ENCODE results near the gene SFXN5. TPM values are rescaled to one million over a fixed set of nuclear protein-coding genes. Genes with fewer than 3 reads are reported as not detected.

Gene SFXN5
- polyA plus RNA-seq, 3 donors = 5.9 to 28.6 (median 9.5) TPM

- no peak overlapping the region for H3K27ac ChIP-seq (ENCODE audit: low read depth in 1 of 2, low read length in 2 of 2)
- H4K20me1 ChIP-seq (ENCODE audit: insufficient read depth, low read length) = no peaks in the 10 kb centered on the region
- TF ChIP-seq CTCF (IDR thresholded peaks at IDR 0.05) = no peak
- peaks cover 46 to 86% of the 10 kb centered on the region in 2 donors for H3K36me3 ChIP-seq (replicated peaks in 1 of 2; ENCODE audit: control insufficient read depth in 1 of 2, insufficient read depth in 2 of 2, low read length in 2 of 2)
- H3K79me2 ChIP-seq (ENCODE audit: insufficient read depth, low read length) = no peaks in the 10 kb centered on the region
- peaks cover 3% of the 10 kb centered on the region for H3K4me1 Mint-ChIP-seq
- no peak overlapping the region for H2AFZ ChIP-seq (ENCODE audit: insufficient read depth, low read depth, low read length, poor library complexity, severe bottlenecking)
- peaks cover 0 to 1% (median 0%) of the 10 kb centered on the region in 7 donors for H3K9me3 Mint-ChIP-seq
- no peak overlapping the region for H3K9ac ChIP-seq (ENCODE audit: insufficient read depth, low read length, poor library complexity, severe bottlenecking)
- H3K4me1 ChIP-seq (ENCODE audit: control insufficient read depth in 1 of 2, insufficient read depth in 2 of 2, low read length in 2 of 2) = no peaks in the 10 kb centered on the region
- H3K4me3 ChIP-seq (replicated peaks in 1 of 3; ENCODE audit: low read depth in 2 of 3, low read length in 3 of 3) = no peak overlapping the region
- 93% methylated on average over 8 of the region's 14 CpGs for WGBS (ENCODE audit: insufficient coverage)
- H3K36me3 Mint-ChIP-seq = peaks cover 61 to 63% of the 10 kb centered on the region in 2 donors
- peaks cover 0 to 3% (median 0%) of the 10 kb centered on the region in 3 donors for H3K27me3 Mint-ChIP-seq (ENCODE audit: low read depth in 3 of 3)
- no peaks in the 10 kb centered on the region for H3K9me3 ChIP-seq (replicated peaks in 1 of 2; ENCODE audit: control insufficient read depth in 1 of 2, insufficient read depth in 1 of 2, low read length in 2 of 2)
- intact Hi-C loops (cut with micrococcal nuclease) = no loop called here
- no peak overlapping the region for H3K4me2 ChIP-seq (replicated peaks; ENCODE audit: extremely low read depth, low read length, poor library complexity, severe bottlenecking)
- H3K4me3 Mint-ChIP-seq = no peak overlapping the region
- peak overlapping the region in 1 of 7 donors; percentile 27 for H3K27ac Mint-ChIP-seq
- H3K27me3 ChIP-seq (ENCODE audit: control insufficient read depth in 2 of 2, insufficient read depth in 2 of 2, low read length in 2 of 2) = no peaks in the 10 kb centered on the region
- DNase-seq = no peak
Observed at GRCh38 chr2:73004889-73005596, 66.5 kb downstream of the SFXN5 start.

- H3K36me3 ChIP-seq (replicated peaks in 1 of 2; ENCODE audit: control insufficient read depth in 1 of 2, insufficient read depth in 2 of 2, low read length in 2 of 2) = peaks cover 44 to 86% of the 10 kb centered on the region in 2 donors
- DNase-seq = no peak
- no peaks in the 10 kb centered on the region for H3K79me2 ChIP-seq (ENCODE audit: insufficient read depth, low read length)
- no peak for TF ChIP-seq CTCF (IDR thresholded peaks at IDR 0.05)
- Mint-ChIP-seq H3K4me3 (no peak overlapping the region), H3K27me3 (ENCODE audit: low read depth in 3 of 3) (peaks cover 0 to 3% (median 0%) of the 10 kb centered on the region in 3 donors), H3K9me3 (peaks cover 0 to 1% (median 0%) of the 10 kb centered on the region in 7 donors), H3K36me3 (peaks cover 58 to 62% of the 10 kb centered on the region in 2 donors), H3K4me1 (peaks cover 3% of the 10 kb centered on the region), H3K27ac (no peak overlapping the region)
- no peak overlapping the region for H3K9ac ChIP-seq (ENCODE audit: insufficient read depth, low read length, poor library complexity, severe bottlenecking)
- WGBS (ENCODE audit: insufficient coverage) = 96% methylated on average over 4 of the region's 12 CpGs
- no peaks in the 10 kb centered on the region for H3K4me1 ChIP-seq (ENCODE audit: control insufficient read depth in 1 of 2, insufficient read depth in 2 of 2, low read length in 2 of 2)
- intact Hi-C loops (cut with micrococcal nuclease) = no loop called here
- H3K27me3 ChIP-seq (ENCODE audit: control insufficient read depth in 2 of 2, insufficient read depth in 2 of 2, low read length in 2 of 2) = no peaks in the 10 kb centered on the region
- H3K27ac ChIP-seq (ENCODE audit: low read depth in 1 of 2, low read length in 2 of 2) = no peak overlapping the region
- no peaks in the 10 kb centered on the region for H4K20me1 ChIP-seq (ENCODE audit: insufficient read depth, low read length)
- H3K9me3 ChIP-seq (replicated peaks in 1 of 2; ENCODE audit: control insufficient read depth in 1 of 2, insufficient read depth in 1 of 2, low read length in 2 of 2) = no peaks in the 10 kb centered on the region
- H3K4me2 ChIP-seq (replicated peaks; ENCODE audit: extremely low read depth, low read length, poor library complexity, severe bottlenecking) = no peak overlapping the region
- no peak overlapping the region for H2AFZ ChIP-seq (ENCODE audit: insufficient read depth, low read depth, low read length, poor library complexity, severe bottlenecking)
- no peak overlapping the region for H3K4me3 ChIP-seq (replicated peaks in 1 of 3; ENCODE audit: low read depth in 2 of 3, low read length in 3 of 3)
Observed at GRCh38 chr2:73004466-73004865, 67.0 kb downstream of the SFXN5 start.
